KMS-11 (cell line): ENCODE measurements around the gene DPYSL3.

Experiments
- H2AFZ ChIP-seq: fragments of 200-600 bp; sonication (generic); 2 replicates; pipeline ENCODE4 v1.6.1; 2016; ENCODE audit warnings: antibody characterized with exemption, mixed run types, low read depth
- H3K27ac ChIP-seq: fragments of 200-600 bp; sonication (generic); 2 replicates; pipeline ENCODE4 v1.6.1; 2016; ENCODE audit warnings: mild to moderate bottlenecking, mixed run types
- H3K27me3 ChIP-seq: fragments of 200-600 bp; sonication (generic); 2 replicates; pipeline ENCODE4 v1.6.1; 2017; ENCODE audit warnings: mild to moderate bottlenecking, low read depth, mixed run types, moderate library complexity; ENCODE audit not compliant: insufficient read depth
- H3K36me3 ChIP-seq: fragments of 200-600 bp; sonication (generic); 2 replicates; pipeline ENCODE4 v1.6.1; 2017; ENCODE audit warnings: mild to moderate bottlenecking, mixed run types; ENCODE audit not compliant: insufficient read depth
- H3K4me1 ChIP-seq: fragments of 200-600 bp; sonication (generic); 2 replicates; pipeline ENCODE4 v1.6.1; 2016; ENCODE audit warnings: mild to moderate bottlenecking, low read depth, mixed run types; ENCODE audit not compliant: poor library complexity, severe bottlenecking
- H3K4me2 ChIP-seq: fragments of 200-600 bp; sonication (generic); 2 replicates; pipeline ENCODE4 v1.7.0; 2016; ENCODE audit warnings: mild to moderate bottlenecking, mixed run types
- H3K4me3 ChIP-seq: fragments of 200-600 bp; sonication (generic); IDR thresholded peaks from 2 replicates; pipeline ENCODE4 v1.6.1; 2017; ENCODE audit warnings: low read depth, low read length, mixed read lengths; ENCODE audit not compliant: insufficient read depth
- H3K79me2 ChIP-seq: fragments of 200-600 bp; sonication (generic); 2 replicates; pipeline ENCODE4 v1.6.1; 2016; ENCODE audit warnings: low read depth, mixed run types; ENCODE audit not compliant: insufficient read depth
- H3K9ac ChIP-seq: fragments of 200-600 bp; sonication (generic); 2 replicates; pipeline ENCODE4 v1.6.1; 2016; ENCODE audit warnings: mild to moderate bottlenecking, mixed run types
- H4K20me1 ChIP-seq: fragments of 200-600 bp; sonication (generic); 2 replicates; pipeline ENCODE4 v1.6.1; 2016; ENCODE audit warnings: mild to moderate bottlenecking, mixed run types; ENCODE audit not compliant: insufficient read depth
- CTCF ChIP-seq: fragments of 200-600 bp; sonication (generic); conservative IDR thresholded peaks from 2 replicates; pipeline ENCODE4 v1.6.1; 2017; ENCODE audit warnings: low read depth, mild to moderate bottlenecking, antibody characterized with exemption, low read length, moderate library complexity, mixed read lengths

The DPYSL3 gene

GRCh38 chr5:147507480-147508126, 2.3 kb downstream of the DPYSL3 start:
- H3K79me2 ChIP-seq: no peaks in the 10 kb centered on the region
- H2AFZ ChIP-seq: no peak overlapping the region
- H4K20me1 ChIP-seq: no peaks in the 10 kb centered on the region
- H3K4me3 ChIP-seq: no peak overlapping the region
- no peaks in the 10 kb centered on the region for H3K27me3 ChIP-seq
- no peaks in the 10 kb centered on the region for H3K36me3 ChIP-seq
- H3K9ac ChIP-seq: no peak overlapping the region
- no peak overlapping the region for H3K4me2 ChIP-seq
- H3K27ac ChIP-seq: no peak overlapping the region
- TF ChIP-seq CTCF: no peak
- H3K4me1 ChIP-seq: no peaks in the 10 kb centered on the region

GRCh38 chr5:147504535-147504934, 5.3 kb downstream of the DPYSL3 start:
- Histone ChIP-seq H3K9ac (no peak overlapping the region), H3K4me3 (no peak overlapping the region), H3K27ac (no peak overlapping the region), H3K27me3 (no peaks in the 10 kb centered on the region), H3K4me1 (no peaks in the 10 kb centered on the region), H3K4me2 (no peak overlapping the region), H2AFZ (no peak overlapping the region), H3K36me3 (no peaks in the 10 kb centered on the region), H4K20me1 (no peaks in the 10 kb centered on the region), H3K79me2 (no peaks in the 10 kb centered on the region)
- no peak for TF ChIP-seq CTCF

GRCh38 chr5:147504011-147504410, 5.9 kb downstream of the DPYSL3 start:
- Histone ChIP-seq H3K4me3 (no peak overlapping the region), H3K9ac (no peak overlapping the region), H3K27ac (no peak overlapping the region), H3K36me3 (no peaks in the 10 kb centered on the region), H4K20me1 (no peaks in the 10 kb centered on the region), H3K4me2 (no peak overlapping the region), H3K27me3 (no peaks in the 10 kb centered on the region), H2AFZ (no peak overlapping the region), H3K4me1 (no peaks in the 10 kb centered on the region), H3K79me2 (no peaks in the 10 kb centered on the region)
- no peak for TF ChIP-seq CTCF

- Histone ChIP-seq H3K79me2 (no peaks in the 10 kb centered on the region), H2AFZ (no peak overlapping the region), H3K27me3 (no peaks in the 10 kb centered on the region), H3K9ac (no peak overlapping the region), H4K20me1 (no peaks in the 10 kb centered on the region), H3K27ac (no peak overlapping the region), H3K36me3 (no peaks in the 10 kb centered on the region), H3K4me3 (no peak overlapping the region), H3K4me2 (no peak overlapping the region), H3K4me1 (no peaks in the 10 kb centered on the region)
- TF ChIP-seq CTCF: no peak
Measured at GRCh38 chr5:147490989-147491388, 18.9 kb downstream of the DPYSL3 start.
